Measurements from ENCODE around the gene FOXK1.

The FOXK1 gene

GRCh38 chr7:4764402-4765007, 82.4 kb downstream of the FOXK1 start:
- H3K27me3 Mint-ChIP-seq, result no peaks in the 10 kb centered on the region
- H3K4me1 Mint-ChIP-seq (ENCODE audit: low read depth), result peaks cover under 1% of the 10 kb centered on the region
- H3K27ac Mint-ChIP-seq, result no peak overlapping the region
- H3K4me3 Mint-ChIP-seq, result no peak overlapping the region
- peaks cover 23% of the 10 kb centered on the region for H3K36me3 Mint-ChIP-seq (ENCODE audit: low read depth)
- no peaks in the 10 kb centered on the region for H3K9me3 Mint-ChIP-seq

- Mint-ChIP-seq H3K4me3 (no peak overlapping the region), H3K9me3 (no peaks in the 10 kb centered on the region), H3K27ac (no peak overlapping the region), H3K4me1 (ENCODE audit: low read depth) (peaks cover 5% of the 10 kb centered on the region), H3K36me3 (ENCODE audit: low read depth) (peaks cover 22% of the 10 kb centered on the region), H3K27me3 (no peaks in the 10 kb centered on the region)
Observed at GRCh38 chr7:4765776-4766490, 83.8 kb downstream of the FOXK1 start.

GRCh38 chr7:4766666-4767519, 84.8 kb downstream of the FOXK1 start:
- Mint-ChIP-seq H3K27ac (no peak overlapping the region), H3K4me1 (ENCODE audit: low read depth) (peaks cover 5% of the 10 kb centered on the region), H3K9me3 (no peaks in the 10 kb centered on the region), H3K36me3 (ENCODE audit: low read depth) (peaks cover 18% of the 10 kb centered on the region), H3K27me3 (no peaks in the 10 kb centered on the region), H3K4me3 (no peak overlapping the region)

DNA sequence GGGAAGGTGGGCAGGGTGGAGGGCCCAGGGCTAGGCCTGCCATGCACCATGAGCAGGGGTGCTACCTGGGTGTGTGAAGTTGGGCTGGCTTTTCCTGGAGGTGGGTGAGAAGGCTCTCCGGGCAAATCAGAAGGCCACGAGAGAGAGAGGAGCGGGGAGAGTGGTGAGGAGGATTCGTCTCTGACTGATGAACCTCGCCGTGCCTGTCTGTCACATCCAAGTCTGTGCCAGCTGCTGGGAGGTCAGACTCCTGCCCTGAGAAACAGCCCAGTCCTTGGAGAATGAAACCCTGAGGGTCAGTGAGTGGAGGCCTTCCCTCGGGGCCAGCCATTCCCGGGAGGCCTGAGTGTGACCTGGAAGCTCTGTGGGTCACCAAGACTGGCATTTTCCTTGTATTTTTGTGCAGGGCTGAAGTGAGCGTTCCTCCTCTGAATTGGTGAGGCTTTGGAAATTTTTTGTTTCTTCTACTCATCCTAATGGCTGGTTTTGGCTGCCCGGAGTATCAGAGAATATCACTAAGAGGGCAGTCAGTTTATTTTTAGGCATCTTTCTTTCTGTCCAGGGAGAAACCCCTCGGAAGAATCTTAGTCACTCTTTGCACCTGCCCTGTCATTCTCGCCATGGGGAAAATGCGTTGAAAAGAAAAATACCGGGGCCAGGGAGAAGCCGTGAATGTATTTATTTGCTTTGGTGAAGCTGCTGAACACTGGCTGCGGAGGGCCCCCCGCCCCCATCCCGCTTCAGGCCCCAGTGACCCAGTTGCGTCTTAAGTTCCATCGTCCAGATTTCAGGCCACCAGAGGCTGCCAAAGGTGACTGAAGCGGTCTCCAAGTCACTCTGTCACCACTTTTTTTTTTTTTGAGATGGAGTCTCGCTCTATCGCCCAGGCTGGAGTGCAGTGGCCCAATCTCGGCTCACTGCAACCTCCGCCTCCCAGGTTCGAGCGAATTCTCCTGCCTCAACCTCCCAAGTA, 86.8 kb downstream of the FOXK1 start:
- peaks cover 11% of the 10 kb centered on the region for H3K36me3 Mint-ChIP-seq (ENCODE audit: low read depth)
- H3K9me3 Mint-ChIP-seq, result no peaks in the 10 kb centered on the region
- H3K4me1 Mint-ChIP-seq (ENCODE audit: low read depth), result peaks cover 6% of the 10 kb centered on the region
- H3K27ac Mint-ChIP-seq, result no peak overlapping the region
- H3K27me3 Mint-ChIP-seq, result no peaks in the 10 kb centered on the region
- no peak overlapping the region for H3K4me3 Mint-ChIP-seq

DNA sequence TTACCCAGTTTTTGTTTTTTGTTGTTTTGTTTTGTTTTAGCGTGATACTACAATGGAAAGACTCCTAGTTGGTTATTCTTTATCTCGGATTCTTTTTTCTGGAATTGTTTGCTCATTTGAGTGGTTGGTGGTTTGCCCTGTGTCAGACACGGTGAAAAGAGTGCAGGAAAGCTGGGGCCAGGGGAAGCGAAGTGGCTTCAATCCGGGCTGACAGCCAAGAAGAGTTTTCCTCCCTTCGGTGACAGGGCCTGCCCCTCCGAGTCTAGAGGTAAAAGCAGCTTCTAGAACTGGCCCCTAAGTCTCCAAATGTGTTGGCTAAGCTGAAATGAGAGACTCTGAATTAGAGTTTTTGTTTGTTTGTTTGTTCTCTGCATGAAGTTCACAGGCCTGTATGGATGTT, 87.7 kb downstream of the FOXK1 start:
- Mint-ChIP-seq H3K4me3 (no peak overlapping the region), H3K36me3 (ENCODE audit: low read depth) (peaks cover 11% of the 10 kb centered on the region), H3K4me1 (ENCODE audit: low read depth) (peaks cover 15% of the 10 kb centered on the region), H3K27me3 (no peaks in the 10 kb centered on the region), H3K27ac (peak overlapping the region; percentile 60), H3K9me3 (no peaks in the 10 kb centered on the region)

DNA sequence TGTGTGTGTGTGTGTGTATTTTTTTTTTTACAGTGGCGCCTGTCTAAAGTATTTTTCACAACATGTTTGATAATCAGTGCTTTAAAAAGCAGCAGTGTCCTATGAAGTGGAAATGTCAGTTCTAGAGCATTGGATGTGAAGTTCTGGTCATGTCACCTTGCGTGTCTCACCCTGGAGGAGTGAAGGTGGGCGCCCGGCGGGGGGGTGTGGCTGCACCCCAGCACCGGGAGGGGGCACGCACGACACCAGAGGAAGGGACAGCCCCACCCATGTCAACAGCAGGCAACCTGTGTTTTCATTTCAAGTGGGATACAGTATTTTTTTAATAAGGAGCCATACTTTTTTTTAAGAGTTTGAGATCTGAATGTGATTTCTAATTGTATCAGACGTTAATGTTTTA, 88.8 kb downstream of the FOXK1 start:
- H3K27ac Mint-ChIP-seq, result no peak overlapping the region
- H3K36me3 Mint-ChIP-seq (ENCODE audit: low read depth), result peaks cover 11% of the 10 kb centered on the region
- H3K27me3 Mint-ChIP-seq, result no peaks in the 10 kb centered on the region
- H3K4me3 Mint-ChIP-seq, result no peak overlapping the region
- no peaks in the 10 kb centered on the region for H3K9me3 Mint-ChIP-seq
- H3K4me1 Mint-ChIP-seq (ENCODE audit: low read depth), result peaks cover 23% of the 10 kb centered on the region

DNA sequence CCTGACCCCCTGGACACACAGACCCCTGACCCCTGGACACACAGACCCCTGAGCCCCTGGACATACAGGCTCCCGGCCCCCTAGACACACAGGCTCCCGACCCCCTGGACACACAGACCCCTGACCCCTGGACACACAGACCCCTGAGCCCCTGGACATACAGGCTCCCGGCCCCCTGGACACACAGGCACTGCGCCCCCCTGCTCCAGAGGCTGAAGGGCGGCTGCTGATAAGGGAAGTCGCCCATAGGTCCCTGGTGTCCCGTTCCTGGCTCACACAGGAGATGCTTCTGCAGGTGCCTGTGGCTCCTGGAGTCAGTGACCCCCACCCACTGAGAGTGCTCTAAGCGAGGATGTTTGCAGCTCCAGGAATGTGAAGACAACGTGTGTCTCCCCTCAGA, 89.6 kb downstream of the FOXK1 start:
- Mint-ChIP-seq H3K27ac (no peak overlapping the region), H3K4me3 (no peak overlapping the region), H3K4me1 (ENCODE audit: low read depth) (peaks cover 31% of the 10 kb centered on the region), H3K36me3 (ENCODE audit: low read depth) (peaks cover 9% of the 10 kb centered on the region), H3K27me3 (no peaks in the 10 kb centered on the region), H3K9me3 (no peaks in the 10 kb centered on the region)

DNA sequence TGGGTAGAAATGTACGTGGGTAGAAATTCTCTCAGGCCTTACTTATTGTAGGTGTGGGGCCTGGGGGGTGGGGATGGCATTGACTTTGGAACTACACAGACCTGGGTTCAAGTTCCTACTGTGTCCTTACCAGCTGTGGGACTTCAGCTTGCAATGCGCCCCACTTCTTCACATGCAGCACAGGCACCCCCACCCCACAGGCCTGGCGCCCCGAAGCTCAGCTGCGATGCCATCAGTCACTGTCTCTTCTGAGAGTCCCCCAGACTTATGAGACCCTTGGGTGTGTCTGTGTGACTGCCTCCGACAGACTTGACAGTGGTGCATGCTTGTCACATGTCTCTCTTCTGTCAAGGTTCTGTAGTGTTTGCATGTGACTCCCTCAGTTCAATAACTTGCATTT, 90.2 kb downstream of the FOXK1 start:
- Mint-ChIP-seq H3K4me3 (no peak overlapping the region), H3K9me3 (no peaks in the 10 kb centered on the region), H3K27ac (no peak overlapping the region), H3K36me3 (ENCODE audit: low read depth) (peaks cover 7% of the 10 kb centered on the region), H3K4me1 (ENCODE audit: low read depth) (peaks cover 36% of the 10 kb centered on the region), H3K27me3 (no peaks in the 10 kb centered on the region)

DNA sequence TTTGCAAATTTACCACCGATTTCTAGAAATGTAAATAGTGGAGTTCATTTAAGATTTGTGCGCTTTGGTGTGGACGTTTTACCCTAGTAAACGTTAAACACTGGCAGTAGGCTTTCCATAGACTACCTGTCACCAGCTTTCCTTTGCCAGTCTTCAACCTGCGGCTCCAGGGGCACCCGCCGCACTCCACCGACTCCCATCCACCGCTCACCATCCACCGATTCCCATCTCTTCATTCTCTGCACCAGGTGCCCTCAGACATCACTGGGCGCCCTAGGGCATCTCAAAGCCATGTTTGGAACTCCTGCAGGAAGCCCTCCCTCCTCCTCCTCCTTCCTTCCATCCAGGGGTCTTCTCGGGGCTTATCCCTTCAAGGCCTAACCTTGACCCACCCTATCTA, 91.9 kb downstream of the FOXK1 start:
- peak overlapping the region; percentile 96 for H3K27ac Mint-ChIP-seq

DNA sequence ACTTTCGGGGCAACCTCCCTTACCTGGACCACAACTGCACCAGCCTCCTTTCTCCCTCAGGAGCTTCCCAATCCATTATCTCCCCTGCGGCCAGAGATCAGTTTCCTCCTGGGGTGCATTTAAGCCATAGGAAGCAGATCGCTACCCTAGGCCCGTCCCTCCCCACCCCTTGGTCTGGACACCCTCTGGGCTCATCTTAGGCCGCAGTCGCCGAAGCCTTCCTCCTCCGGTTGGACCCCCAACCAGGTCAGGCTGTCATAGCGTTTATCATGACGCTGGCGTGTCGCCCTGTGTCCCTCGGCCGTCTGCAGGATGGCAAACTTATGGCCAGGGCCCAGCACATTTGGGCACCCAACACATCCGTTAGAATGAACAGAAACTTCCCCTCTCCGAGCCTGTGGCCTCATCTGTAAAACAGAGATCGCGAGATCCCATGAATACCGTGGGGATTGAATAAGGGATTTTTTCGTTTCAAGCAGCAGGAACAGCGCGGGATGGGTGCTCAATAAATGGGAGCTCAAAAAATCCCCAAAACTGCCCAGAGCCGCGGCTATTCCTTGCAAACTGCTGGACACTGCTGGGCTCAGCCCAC, 92.7 kb downstream of the FOXK1 start:
- peak overlapping the region; percentile 96 for H3K4me3 Mint-ChIP-seq
- H3K4me1 Mint-ChIP-seq (ENCODE audit: low read depth), result peaks cover 43% of the 10 kb centered on the region
- no peaks in the 10 kb centered on the region for H3K9me3 Mint-ChIP-seq
- peaks cover 7% of the 10 kb centered on the region for H3K36me3 Mint-ChIP-seq (ENCODE audit: low read depth)
- peak overlapping the region; percentile 96 for H3K27ac Mint-ChIP-seq
- no peaks in the 10 kb centered on the region for H3K27me3 Mint-ChIP-seq

More for the DNA sequence above, 91.9 kb downstream of the FOXK1 start:
- Mint-ChIP-seq H3K36me3 (ENCODE audit: low read depth) (peaks cover 9% of the 10 kb centered on the region), H3K4me3 (peak overlapping the region; percentile 96), H3K9me3 (no peaks in the 10 kb centered on the region), H3K4me1 (ENCODE audit: low read depth) (peaks cover 46% of the 10 kb centered on the region), H3K27me3 (no peaks in the 10 kb centered on the region)

GRCh38 chr7:4775250-4775847, 93.3 kb downstream of the FOXK1 start, which contains the start of gene AP5Z1:
TSS of gene AP5Z1 (plus strand) at chr7:4775623. CDS start at chr7:4775716, 93 bp downstream.
- no peaks in the 10 kb centered on the region for H3K9me3 Mint-ChIP-seq
- peaks cover 41% of the 10 kb centered on the region for H3K4me1 Mint-ChIP-seq (ENCODE audit: low read depth)
- H3K36me3 Mint-ChIP-seq (ENCODE audit: low read depth), result peaks cover 5% of the 10 kb centered on the region
- H3K27me3 Mint-ChIP-seq, result no peaks in the 10 kb centered on the region
- H3K27ac Mint-ChIP-seq, result peak within 1 kb of the TSS; percentile 96
- peak within 1 kb of the TSS; percentile 96 for H3K4me3 Mint-ChIP-seq

DNA sequence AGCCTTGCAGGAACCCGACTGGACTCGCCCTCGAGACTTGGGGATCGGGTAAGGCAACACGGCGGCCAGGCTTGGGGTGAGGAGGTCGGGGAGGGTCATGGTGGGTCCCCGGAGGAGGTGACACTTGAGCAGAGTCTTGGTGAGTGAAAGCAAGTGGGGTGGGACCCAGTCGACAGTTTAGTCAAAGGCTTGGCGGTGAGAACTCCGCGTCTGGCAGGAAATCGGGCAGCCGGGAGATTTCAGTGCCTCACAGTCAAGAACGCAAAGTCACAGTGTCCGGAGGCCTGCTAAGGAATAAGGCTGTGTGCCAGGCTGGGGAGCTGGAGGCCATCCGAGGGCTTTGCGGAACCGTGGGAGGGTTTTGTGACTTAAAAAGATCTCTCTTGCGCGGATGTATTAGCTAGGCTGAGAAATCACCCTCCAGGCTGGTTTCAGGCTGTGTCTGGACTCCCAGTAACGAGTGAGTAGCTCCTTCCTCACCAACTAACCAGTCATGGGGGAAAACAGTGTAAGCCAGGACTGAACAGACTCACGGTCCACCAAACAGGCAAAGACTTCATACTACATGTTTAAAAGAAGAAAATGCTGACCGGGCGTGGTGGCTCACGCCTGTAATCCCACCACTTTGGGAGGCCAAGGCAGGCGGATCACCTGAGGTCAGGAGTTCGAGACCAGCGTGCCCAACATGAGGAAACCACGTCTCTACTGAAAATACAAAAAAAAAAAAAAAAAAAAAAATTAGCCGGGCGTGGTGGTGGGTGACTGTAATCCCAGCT, 93.9 kb downstream of the FOXK1 start:
- no peaks in the 10 kb centered on the region for H3K9me3 Mint-ChIP-seq
- no peaks in the 10 kb centered on the region for H3K27me3 Mint-ChIP-seq
- peaks cover 10% of the 10 kb centered on the region for H3K36me3 Mint-ChIP-seq (ENCODE audit: low read depth)
- H3K4me1 Mint-ChIP-seq (ENCODE audit: low read depth), result peaks cover 41% of the 10 kb centered on the region
- H3K4me3 Mint-ChIP-seq, result peak overlapping the region; percentile 96
- H3K27ac Mint-ChIP-seq, result peak overlapping the region; percentile 96

GRCh38 chr7:4779118-4779517, 97.0 kb downstream of the FOXK1 start:
- H3K27me3 Mint-ChIP-seq, result no peaks in the 10 kb centered on the region
- peaks cover 20% of the 10 kb centered on the region for H3K36me3 Mint-ChIP-seq (ENCODE audit: low read depth)
- H3K4me3 Mint-ChIP-seq, result no peak overlapping the region

More at GRCh38 chr7:4779118-4779517, 97.0 kb downstream of the FOXK1 start:
- Mint-ChIP-seq H3K4me1 (ENCODE audit: low read depth) (peaks cover 38% of the 10 kb centered on the region), H3K27ac (no peak overlapping the region), H3K9me3 (no peaks in the 10 kb centered on the region)

All from stimulated activated naive CD8-positive, alpha-beta T cell treated with anti-CD3 and anti-CD28 coated beads, Interleukin-15, Interleukin-2, amounts not matched to agents 100 ng/mL and 50 ng/mL, for 24 hours (primary cell).